ENCODE data around the gene NOX1. TPM values are rescaled to one million over a fixed set of nuclear protein-coding genes. Genes with fewer than 3 reads are reported as not detected.

The NOX1 gene
- total RNA-seq (2014; rRNA removed; shearing (Covaris generic)): not detected in 2 replicates

DNA sequence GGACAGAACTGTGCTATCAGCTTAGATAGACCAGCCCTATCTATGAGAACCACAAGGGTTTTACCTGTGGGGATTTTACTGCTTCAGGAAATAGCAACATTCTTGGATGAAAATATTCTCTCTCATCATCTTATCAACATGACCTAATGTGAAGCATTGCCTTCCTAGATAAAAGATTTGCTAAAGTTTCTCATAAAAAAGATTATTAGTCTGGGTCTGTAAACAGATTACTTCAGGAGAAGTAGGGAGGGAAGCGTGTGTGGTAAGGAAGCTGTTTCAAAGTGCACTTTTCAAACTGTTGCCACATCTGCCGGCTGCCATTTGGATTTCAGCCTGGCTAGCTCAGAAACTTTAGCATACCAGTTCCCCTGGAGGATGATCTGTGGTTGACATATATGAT lies at the start of gene NOX1:
Gene NOX1, minus strand, starts transcription at position 35 of the 400 bp plus-strand sequence. CDS start 220 bp downstream, outside the sequence.
- no peak for DNase-seq (ENCODE audit: low read depth)

DNA sequence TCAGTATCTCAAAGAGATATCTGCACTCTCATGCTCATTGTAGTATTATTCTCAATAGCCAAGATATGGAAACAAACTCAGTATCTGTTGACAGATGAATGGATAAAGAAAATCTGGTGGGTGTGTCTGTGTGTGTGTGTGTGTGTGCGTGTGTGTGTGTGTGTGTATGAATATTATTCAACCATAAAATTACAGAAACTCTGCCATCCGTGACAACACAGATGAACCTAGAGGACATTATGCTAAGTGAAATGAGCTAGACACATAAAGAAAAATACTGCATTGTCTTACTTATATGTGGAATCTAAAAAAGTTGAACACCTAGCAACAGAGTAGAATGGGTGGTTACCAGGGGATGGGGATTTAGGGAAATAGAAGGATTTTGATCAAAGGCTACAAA lies 41.4 kb upstream of the NOX1 start:
- DNase-seq (ENCODE audit: low read depth): no peak

DNA sequence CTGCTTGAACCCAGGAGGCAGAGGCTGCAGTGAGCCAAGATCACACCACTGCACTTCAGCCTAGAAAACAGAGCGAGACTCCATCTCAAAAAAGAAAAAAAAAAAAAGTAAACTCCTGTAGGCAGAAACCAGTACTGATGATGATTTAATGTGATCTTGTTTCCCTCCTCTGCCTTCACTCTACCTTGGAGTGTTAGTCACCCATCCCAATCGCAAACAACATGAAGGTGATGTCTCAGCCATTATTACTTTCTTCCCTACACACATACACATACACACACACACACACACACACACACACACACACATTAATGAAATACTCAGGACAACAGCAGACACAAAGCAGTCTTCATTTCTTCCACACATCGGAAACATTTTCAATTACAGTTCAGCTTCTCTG lies 39.0 kb upstream of the NOX1 start:
- peak; percentile 34 for DNase-seq (ENCODE audit: low read depth)

DNA sequence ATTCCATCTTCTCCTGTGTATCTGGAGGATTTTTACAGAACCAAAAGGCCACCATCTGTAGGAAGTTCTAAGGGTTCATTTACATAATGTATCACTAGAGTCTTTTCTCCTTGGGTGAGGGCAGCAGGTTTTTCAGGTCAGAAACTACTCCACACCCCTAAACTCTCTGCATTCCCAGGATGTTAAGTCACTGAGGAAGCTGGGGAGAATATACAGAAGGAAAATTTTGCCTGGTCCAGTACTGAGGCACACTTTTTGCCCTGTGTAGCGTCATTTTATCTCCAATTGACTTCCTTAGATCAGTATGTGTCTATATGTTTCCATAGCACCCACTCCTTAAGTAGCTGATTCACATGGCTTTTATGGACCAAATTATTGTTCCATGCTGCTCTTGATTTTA lies 37.6 kb upstream of the NOX1 start:
- DNase-seq (ENCODE audit: low read depth): peak; percentile 69

DNA sequence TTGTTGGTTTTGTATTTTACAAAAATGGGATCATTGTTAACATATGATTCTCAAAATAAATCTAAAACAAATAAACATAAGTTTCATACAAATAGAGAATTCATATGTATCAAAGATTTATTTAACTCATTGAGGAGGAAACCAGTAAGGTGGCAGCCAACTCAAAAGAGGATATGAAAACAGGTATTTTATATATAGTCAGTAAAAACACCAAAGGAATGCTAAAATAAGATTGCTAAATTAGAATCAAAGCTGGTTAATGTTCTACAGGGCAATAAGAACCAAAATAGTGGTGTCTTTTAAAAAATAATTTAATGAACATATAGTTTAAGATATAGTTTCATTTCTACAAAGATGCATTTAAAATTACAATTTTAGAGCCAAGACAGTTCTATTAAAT lies 31.5 kb upstream of the NOX1 start:
- DNase-seq (ENCODE audit: low read depth): no peak

DNA sequence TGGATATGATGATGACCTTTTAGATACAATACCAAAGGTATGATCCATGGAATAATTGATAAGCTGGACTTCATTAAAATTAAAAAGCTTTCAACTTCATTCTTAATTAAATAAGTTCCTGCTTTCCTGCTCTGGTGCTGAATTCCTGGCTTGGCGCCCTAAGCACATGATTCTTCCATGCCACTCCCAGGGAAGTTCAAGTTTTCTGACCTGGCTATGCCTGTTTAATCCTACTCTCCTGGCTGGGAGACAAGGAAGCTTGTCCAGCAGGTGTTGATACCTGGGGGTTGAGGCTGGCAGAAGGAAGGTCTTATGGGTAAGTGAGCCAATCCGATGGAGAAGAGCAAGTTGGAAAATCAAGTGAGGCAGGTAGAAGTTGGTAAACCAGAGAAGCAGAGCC lies 30.3 kb upstream of the NOX1 start:
- no peak for DNase-seq (ENCODE audit: low read depth)

DNA sequence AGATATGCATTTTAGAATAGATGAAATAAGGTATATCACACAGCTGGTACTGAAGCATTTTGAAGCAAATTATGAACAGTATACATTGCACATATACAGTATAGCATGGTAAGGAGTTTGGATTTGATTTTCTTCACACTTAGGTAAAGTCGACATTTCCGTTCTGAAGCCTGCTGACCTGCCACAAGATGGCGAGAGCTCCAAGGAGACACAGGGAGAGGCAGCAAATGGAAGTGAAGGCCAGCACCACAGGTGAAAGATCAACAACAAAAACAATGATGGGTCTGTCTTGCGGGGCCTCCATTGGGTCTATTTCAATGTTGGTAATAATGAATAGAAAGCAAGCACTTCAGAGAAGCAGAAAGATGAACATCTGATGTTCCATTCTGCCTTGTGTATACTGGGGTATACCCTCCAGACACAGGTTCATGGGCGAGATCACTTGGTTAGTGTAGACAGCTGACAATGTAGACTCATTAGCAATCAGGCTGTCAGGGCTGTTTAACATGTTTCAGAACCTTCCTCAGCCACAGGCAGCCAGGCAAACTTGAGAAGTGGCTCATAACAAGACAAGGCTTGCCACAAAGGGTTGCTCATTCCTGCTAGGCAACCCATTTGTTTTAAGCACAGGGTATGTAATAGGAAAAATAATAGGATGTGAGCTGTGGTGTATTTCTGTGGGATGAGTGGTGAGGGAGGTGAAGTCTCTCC lies 21.4 kb upstream of the NOX1 start:
- peak; percentile 64 for DNase-seq (ENCODE audit: low read depth)

DNA sequence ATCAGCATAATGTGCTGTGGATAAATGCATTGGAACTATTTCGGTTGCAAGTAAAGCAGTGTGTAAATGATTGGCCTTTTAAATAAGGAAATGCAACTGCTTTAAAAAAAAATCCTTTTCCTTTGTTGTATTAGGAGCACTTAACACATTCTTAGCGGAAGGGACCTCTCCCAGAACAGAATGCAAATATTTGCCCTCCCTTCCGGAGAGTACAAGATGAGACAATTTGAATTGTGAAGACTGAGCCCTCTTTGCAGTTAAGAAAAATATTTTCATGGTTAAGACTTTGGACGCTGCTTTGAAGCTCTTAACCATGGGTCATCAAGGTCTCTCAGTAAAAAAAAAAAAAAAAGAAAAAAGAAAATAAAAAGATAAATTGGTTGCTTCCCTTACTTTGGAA lies 9.5 kb upstream of the NOX1 start:
- DNase-seq (ENCODE audit: low read depth): no peak

DNA sequence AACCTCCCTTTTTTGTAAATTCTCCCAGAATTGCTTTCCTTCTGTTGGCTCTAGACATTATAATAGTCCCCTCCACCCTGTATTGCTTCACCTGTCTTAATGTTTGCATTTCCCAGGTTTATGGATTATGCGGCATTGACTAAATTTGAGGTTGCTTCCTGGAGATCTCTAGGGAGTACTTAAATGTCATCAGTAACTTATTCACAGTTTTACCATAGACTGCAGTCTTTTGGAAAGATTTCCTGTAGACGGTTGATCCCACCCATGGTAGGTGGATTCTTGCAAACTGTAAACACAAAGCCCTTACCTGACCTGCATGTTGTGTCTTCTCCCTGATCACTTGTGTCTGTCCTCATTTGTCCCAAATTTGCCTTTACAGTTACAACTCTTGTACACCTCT lies 6.2 kb upstream of the NOX1 start:
- no peak for DNase-seq (ENCODE audit: low read depth)

DNA sequence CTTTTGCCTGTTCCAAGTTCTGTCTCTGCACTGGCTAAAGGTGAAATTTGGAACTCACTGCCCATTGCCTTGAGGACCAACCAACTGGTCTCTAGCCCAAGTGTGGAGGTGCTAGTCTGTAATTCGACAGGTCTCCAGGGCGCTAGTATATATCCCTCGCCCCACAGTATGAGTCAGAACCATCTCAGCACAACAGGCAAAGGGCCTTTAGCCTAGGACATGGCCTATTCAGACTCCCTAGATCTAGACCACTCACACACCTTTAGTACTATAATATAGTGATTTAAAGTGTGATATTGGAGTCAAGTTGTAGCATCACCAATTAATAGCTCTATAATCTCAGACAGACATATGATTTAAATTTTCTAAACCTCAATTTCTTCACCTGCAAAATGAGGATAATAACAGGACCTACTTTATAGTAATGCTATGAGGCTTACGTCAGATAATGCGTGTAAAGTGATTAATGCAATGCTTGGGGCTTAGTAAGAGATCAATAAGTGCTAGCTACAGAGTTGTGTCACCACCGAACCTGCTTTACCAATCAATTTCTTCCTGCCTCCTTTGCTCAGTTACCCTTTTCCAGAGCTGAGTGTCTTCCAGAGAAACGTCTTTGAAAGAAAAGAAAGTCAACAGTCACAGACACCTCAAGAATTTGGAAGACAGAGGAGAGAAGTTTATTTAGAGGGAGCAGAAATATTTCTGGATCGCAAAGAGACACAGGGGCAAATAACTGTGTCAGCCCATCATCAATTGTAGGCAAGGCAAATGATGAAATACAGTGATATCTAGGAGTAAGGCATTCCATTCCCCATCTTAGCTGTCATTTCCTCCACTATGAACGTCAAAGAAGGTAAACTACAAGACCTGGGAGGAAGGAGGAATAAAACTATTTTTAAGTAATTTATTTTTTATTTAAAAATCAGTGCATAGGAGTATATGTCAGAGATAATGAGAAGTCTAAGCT lies 2.3 kb downstream of the NOX1 start:
- no peak for DNase-seq (ENCODE audit: low read depth)

DNA sequence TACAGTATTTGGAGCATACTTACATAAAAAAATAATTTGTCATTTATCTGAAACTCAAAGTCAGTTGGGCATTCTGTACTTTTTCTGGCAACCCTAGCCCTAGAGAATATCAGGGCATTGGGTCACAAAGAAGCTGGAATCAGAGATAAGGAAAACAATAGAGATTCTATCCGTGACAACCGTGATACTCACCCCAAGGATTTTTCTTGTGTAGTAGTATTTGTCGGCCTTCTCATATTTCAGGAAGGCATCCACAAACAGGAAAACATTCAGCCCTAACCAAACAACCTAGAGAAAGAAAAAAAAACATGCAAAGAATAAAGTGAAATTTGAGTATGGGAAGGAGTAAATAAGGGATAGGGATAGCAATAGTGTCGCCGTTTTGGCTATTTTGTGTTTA lies 3.6 kb downstream of the NOX1 start:
- no peak for DNase-seq (ENCODE audit: low read depth)

DNA sequence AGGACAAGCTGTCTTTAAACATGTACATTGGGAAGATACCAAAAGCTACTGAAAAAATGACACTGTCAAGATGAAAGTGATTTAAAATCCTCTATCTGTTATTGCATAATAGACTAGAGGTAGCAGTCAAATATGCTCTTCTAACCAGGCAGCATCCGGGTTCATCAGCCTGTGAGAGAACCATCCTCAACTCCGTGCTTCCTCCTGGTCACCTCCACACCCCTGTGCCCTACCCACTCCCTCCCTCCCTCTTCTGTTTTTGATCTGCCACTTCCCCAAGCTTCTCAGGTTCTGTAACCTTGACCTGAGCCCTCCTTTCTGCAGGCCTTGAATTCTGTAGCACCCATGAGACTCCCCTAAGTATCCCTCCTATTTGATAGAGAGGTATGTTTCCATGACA lies 5.9 kb downstream of the NOX1 start:
- DNase-seq (ENCODE audit: low read depth): no peak

DNA sequence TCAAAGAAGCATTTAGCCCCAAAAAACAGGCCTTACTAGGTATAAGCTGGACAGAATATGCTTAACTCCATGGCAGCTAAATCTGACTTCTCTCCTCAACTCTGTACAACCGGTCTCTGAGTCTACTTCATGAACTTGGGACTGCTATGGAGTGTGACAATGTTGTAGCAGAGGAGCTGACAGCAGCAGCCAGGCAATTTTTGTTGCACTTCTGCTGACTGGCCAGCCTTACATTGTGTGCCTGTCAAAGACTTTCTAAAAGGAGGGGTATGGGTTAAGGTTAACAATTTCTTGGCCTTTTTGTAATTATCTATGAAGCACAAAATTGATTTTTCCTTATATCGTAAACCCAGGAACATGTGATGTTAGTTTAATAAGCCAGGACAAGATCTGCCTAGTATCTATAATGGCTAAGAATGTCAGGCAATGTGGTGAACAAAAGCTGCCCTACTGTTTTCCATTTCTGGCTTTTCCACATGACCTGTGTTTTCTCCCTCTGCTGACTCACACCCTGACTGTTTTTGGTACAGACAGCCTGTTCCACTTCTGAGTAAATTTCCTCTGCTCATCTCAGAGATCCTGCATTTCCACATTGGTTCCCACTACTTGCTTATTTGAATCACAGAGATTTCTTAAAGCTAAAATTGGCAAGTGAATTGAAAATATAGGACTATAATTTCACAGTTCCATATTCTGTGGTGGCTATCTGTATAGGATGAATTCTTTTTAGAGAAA lies 9.3 kb downstream of the NOX1 start:
- peak; percentile 65 for DNase-seq (ENCODE audit: low read depth)

DNA sequence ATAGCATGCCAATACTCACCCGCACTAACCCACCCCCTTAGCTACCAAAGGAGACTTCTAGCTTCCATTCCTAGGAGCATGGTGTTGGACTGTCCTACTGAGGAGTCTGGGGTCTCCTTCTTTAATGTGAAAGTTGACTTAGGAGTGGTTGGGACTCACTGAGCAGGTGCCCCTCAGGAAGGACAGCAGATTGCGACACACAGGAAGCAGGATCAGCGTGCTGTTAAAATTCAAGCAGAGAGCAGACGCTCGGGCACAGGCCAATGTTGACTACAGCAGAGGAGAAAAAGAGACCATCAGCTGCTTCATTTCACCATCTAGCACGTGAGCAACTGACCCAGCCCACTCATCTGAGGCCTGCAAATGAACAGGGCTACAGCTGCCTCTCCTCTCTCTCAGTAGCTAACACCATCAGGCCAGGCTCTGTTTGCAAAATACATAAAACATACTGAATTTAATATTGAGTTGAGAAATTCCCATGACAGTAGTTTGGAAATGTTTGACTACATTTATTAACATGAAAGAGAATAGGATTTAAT lies 10.8 kb downstream of the NOX1 start:
- no peak for DNase-seq (ENCODE audit: low read depth)

DNA sequence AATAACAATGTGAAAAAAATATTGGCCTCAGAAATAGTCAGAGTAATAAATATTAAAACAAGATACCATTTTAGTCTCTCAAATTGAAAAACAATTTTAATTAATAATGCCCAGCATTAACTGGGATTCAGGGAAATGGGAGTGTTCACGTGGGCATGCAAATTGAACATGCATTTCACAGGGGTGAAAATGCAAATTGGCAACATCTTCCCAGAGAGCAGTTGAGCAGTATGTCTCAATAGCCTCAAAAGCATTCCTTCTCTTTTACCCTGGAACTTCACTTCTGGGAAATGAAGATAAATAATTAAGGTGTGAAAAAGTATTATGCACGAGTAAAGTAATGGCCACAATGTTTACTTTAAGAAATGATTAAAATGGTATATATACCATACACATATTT lies 21.3 kb downstream of the NOX1 start:
- no peak for DNase-seq (ENCODE audit: low read depth)

DNA sequence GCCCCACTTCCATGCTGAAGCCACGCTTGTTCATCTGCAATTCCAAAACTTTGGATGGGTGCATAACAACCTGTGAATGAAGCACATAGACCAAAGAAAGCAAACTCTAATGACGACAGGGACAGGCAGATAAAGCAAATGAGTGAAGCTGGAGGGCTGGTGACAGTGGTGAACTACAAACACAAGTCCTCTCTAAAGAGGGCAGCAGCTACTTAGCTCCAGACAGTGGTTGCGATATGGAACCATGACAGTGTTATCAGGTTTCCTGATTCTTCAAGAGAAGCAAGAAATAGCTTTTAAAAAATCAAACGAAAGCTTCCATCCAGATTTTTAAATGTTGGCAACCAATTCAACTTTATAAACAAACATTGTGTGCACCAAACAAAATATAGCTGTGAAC lies 23.8 kb downstream of the NOX1 start:
- DNase-seq (ENCODE audit: low read depth): no peak

DNA sequence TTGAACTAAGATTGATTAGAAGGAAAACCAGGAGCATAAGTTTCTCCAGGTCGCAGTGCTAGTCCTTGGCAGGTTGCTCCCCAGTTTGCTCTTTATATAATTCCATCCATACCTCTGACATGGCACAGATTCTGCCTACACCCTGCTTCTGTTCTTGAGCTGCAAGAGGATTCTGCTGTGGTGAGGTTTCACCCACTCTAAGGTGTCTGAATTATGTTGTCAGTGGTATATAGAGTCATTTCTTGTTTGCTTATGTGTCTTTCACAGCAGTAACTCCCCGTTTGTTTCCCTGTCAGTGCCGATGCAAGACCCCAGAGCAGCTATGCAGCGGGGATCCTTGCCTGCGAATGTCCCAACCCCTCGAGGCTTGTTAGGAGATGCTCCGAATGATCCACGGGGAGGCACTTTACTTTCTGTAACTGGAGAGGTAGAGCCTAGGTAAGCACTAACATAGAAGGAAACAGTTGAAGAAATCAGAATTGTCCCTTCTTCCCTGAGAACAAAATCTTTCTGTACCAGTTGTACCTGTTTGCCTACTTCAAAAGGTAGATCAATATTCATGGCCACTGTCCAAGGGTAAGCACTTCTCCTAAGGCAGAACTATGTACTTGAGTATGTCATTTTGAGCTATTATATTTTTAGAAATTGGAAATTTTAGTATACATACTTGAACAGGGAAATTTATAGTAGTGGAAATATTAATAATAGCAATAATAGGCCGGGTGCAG lies 42.8 kb downstream of the NOX1 start:
- no peak for DNase-seq (ENCODE audit: low read depth)

DNA sequence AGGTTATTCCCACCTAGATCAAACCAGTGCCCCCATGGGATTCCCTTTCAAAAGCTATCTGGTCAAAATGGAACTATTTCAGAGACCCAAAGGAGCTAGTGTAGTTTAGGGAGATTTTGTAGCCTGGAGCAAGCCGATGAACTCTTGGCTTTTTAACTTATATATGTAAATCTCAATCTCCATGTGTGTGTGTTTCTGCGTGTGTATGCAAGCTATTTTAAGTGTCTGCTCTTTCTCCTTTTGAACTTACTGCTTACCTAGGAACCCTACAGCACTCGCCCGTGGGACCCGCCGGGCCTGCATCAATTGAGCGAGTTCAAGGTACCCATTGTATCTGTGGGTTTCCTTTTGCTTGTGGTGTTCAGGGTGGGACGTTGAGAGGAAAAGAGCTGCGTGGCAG lies 43.6 kb downstream of the NOX1 start:
- no peak for DNase-seq (ENCODE audit: low read depth)

DNA sequence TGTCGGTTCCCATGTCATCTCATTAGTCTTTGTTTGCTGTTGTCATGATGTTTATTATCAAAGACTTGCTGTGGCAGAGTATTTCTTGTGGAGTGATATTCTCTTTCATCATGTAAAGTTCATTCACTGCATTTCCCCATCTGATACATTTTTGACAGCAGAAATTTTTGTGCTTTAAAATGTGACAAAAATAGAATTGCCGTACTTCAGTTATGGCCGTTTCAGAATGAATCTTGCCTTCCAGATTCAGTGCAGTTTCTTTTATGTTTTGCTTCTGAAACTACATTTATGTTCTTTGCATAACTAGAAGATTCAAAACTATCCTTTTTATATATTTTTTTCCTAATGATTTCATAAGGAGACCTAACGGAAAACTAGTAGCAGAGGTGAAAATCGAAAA lies 44.0 kb downstream of the NOX1 start:
- no peak for DNase-seq (ENCODE audit: low read depth)

DNA sequence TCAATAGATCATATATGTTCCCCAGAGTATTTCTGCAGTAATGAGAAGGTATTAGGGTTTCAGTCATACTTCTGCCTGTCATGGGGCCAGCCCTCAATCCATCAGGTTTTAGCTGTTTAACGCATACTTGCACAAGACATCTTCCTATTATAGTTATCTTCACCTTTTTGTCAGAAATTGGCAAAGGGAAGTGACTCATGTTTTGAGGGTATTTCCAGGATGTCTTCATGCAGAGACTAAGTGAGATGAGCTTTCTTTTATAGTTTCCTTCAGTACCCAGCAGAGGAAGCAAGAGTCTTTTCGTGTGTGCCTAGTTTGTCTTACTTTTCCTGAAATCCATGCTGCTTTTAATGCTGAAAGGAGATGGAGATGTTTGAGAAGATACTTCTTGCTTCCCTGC lies 44.4 kb downstream of the NOX1 start:
- peak; percentile 71 for DNase-seq (ENCODE audit: low read depth)

Data from M059J (cell line).